Esophagus (tissue), 2 donors: Measurements from ENCODE around the gene DNAH6. TPM values are rescaled to one million over a fixed set of nuclear protein-coding genes. Genes with fewer than 3 reads are reported as not detected.

Experiments
- H3K27ac ChIP-seq, 2 donors: one replicate each; pipeline ENCODE4 v1.5.1; 2013; ENCODE audit warnings: low read depth in 2 of 2, mild to moderate bottlenecking in 2 of 2, inconsistent platforms in 1 of 2, low read length in 1 of 2, moderate library complexity in 1 of 2
- H3K27me3 ChIP-seq, 2 donors: one replicate each; pipeline ENCODE4 v1.6.1; 2013; ENCODE audit warnings: low read length in 2 of 2, control low read depth in 1 of 2, mild to moderate bottlenecking in 1 of 2; ENCODE audit not compliant: insufficient read depth in 2 of 2, control insufficient read depth in 1 of 2
- H3K36me3 ChIP-seq, 2 donors: one replicate each; pipeline ENCODE4 v1.6.1; 2013; ENCODE audit warnings: low read length in 1 of 2; ENCODE audit not compliant: control insufficient read depth in 2 of 2, insufficient read depth in 2 of 2
- H3K4me1 ChIP-seq, 2 donors: one replicate each; pipeline ENCODE4 v1.6.1; 2013; ENCODE audit warnings: low read length in 1 of 2; ENCODE audit not compliant: control insufficient read depth in 2 of 2, insufficient read depth in 2 of 2
- H3K4me3 ChIP-seq, 2 donors: one replicate each; pipeline ENCODE4 v1.5.1; 2013; ENCODE audit warnings: low read length in 2 of 2, mild to moderate bottlenecking in 2 of 2, low read depth in 1 of 2, moderate library complexity in 1 of 2
- H3K9me3 ChIP-seq, 2 donors: one replicate each; pipeline ENCODE4 v1.6.1; 2013; ENCODE audit warnings: mild to moderate bottlenecking in 2 of 2, low read depth in 1 of 2, low read length in 1 of 2, moderate library complexity in 1 of 2; ENCODE audit not compliant: control insufficient read depth in 2 of 2, insufficient read depth in 1 of 2
- WGBS, 2 donors: extraction: QIAGEN DNeasy Blood & Tissue Kit; methylation state at CpG; one replicate each; pipeline ENCODE4 v1.1.7; 2013; 5-methylcytosine and 5-hydroxymethylcytosine counted together
- polyA plus RNA-seq, 2 donors: library from polyadenylated mRNA; stranded (reverse); fragments of 200-250 nt; gene quantifications; one replicate each; pipeline ENCODE4 v1.2.3, GENCODE V29; 2013
- donor health status: healthy with polysubstance abuse.
- donor health status: Bipolar disorder and iron deficiency.

Gene DNAH6
- polyA plus RNA-seq, 2 donors: 0.06 to 0.10 TPM

DNA sequence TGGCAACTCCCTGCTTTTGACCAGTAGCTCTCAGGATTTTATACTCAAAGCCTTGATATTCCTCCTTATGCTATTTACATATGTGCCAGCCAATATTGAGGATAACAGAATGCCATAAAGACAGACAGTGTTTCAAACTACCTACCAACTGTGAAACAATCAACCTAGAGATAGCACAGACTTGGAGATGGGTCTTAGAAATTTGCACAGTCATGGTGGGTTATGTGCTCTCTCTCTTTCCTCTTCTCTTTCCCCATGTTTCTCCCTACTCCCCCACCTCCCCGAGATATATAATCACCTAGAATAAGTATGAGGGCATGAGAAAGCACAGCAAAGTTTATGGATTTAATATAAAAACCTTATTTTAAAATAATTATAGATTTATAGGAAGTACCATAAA is 33.0 kb upstream of the DNAH6 start:
- WGBS, 2 donors: 73 to 94% methylated on average over 1 of the region's 1 CpG
- Histone ChIP-seq H3K27me3 (no peaks in the 10 kb centered on the region), H3K27ac (no peak overlapping the region), H3K36me3 (no peaks in the 10 kb centered on the region), H3K4me1 (no peaks in the 10 kb centered on the region), H3K4me3 (no peak overlapping the region), H3K9me3 (no peaks in the 10 kb centered on the region)

GRCh38 chr2:84486441-84487115 is 29.7 kb upstream of the DNAH6 start:
- Histone ChIP-seq H3K4me1 (no peaks in the 10 kb centered on the region), H3K9me3 (no peaks in the 10 kb centered on the region), H3K4me3 (no peak overlapping the region), H3K36me3 (no peaks in the 10 kb centered on the region), H3K27ac (no peak overlapping the region), H3K27me3 (no peaks in the 10 kb centered on the region)
- WGBS, 2 donors: 64 to 83% methylated on average over 2 of the region's 2 CpGs

- WGBS, 2 donors: 48 to 51% methylated on average over 3 of the region's 3 CpGs
- Histone ChIP-seq H3K27ac (no peak overlapping the region), H3K4me3 (no peak overlapping the region), H3K27me3 (no peaks in the 10 kb centered on the region), H3K4me1 (no peaks in the 10 kb centered on the region), H3K9me3 (no peaks in the 10 kb centered on the region), H3K36me3 (no peaks in the 10 kb centered on the region)
Observed at GRCh38 chr2:84487298-84487996, 28.9 kb upstream of the DNAH6 start.

DNA sequence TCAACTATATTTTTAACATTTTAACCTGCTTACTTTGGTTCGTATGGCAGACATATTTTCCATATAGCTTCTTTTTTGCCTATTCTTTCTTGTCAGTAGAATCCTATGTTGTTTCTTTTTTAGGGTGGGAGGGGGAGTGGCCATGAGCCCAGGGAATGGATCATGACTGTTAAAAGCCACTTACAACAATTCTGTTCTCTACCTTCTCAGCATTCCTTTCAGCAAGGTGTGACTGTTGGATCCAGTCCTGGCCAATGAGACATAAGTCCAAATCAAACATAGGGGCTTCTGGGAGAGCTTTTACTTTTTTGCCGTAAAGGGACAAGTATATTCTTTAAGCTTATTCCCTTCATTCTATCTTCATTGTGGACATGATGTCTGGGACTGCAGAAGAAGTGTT is 25.0 kb upstream of the DNAH6 start:
- WGBS, 2 donors: 39 to 54% methylated on average over 2 of the region's 2 CpGs
- Histone ChIP-seq H3K27ac (no peak overlapping the region), H3K4me1 (peaks cover 0 to 2% of the 10 kb centered on the region in 2 donors), H3K9me3 (peaks cover 0 to 3% of the 10 kb centered on the region in 2 donors), H3K27me3 (no peaks in the 10 kb centered on the region), H3K4me3 (no peak overlapping the region), H3K36me3 (no peaks in the 10 kb centered on the region)

DNA sequence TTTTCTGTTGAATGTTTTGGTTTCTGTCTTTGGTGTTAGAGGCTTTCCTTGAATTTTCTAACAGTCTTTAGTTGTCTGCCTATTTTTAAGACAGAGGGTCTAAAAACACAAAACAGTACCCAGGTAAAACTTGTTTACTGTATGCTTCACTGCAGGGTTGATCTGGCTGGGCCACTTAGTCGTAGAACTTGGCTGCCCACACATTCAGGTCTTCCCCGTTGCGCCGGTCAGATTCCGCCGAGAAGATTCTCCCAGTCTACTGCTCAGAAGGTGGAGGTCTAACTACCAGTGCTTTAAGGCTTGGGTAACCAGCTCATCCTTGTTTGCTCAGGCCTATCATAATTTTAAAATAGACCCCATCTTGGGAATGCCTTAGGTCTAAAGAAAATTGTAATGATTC is 24.6 kb upstream of the DNAH6 start:
- Histone ChIP-seq H3K9me3 (peaks cover 0 to 3% of the 10 kb centered on the region in 2 donors), H3K27ac (no peak overlapping the region), H3K4me3 (no peak overlapping the region), H3K27me3 (no peaks in the 10 kb centered on the region), H3K36me3 (no peaks in the 10 kb centered on the region), H3K4me1 (peaks cover 0 to 2% of the 10 kb centered on the region in 2 donors)
- 79 to 84% methylated on average over 6 of the region's 6 CpGs for WGBS, 2 donors

GRCh38 chr2:84492571-84492970 is 23.7 kb upstream of the DNAH6 start:
- H3K27ac ChIP-seq: no peak overlapping the region
- no peaks in the 10 kb centered on the region for H3K27me3 ChIP-seq
- H3K4me1 ChIP-seq: peaks cover 0 to 2% of the 10 kb centered on the region in 2 donors
- 65 to 67% methylated on average over 1 of the region's 1 CpG for WGBS, 2 donors
- H3K9me3 ChIP-seq: peaks cover 0 to 3% of the 10 kb centered on the region in 2 donors
- H3K4me3 ChIP-seq: no peak overlapping the region
- H3K36me3 ChIP-seq: no peaks in the 10 kb centered on the region

- no peak overlapping the region for H3K27ac ChIP-seq
- 47 to 53% methylated on average over 5 of the region's 5 CpGs for WGBS, 2 donors
- peaks cover 0 to 2% of the 10 kb centered on the region in 2 donors for H3K4me1 ChIP-seq
- peaks cover 0 to 3% of the 10 kb centered on the region in 2 donors for H3K9me3 ChIP-seq
- no peak overlapping the region for H3K4me3 ChIP-seq
- H3K36me3 ChIP-seq: no peaks in the 10 kb centered on the region
- H3K27me3 ChIP-seq: no peaks in the 10 kb centered on the region
Observed at GRCh38 chr2:84493514-84493913, 22.8 kb upstream of the DNAH6 start.

DNA sequence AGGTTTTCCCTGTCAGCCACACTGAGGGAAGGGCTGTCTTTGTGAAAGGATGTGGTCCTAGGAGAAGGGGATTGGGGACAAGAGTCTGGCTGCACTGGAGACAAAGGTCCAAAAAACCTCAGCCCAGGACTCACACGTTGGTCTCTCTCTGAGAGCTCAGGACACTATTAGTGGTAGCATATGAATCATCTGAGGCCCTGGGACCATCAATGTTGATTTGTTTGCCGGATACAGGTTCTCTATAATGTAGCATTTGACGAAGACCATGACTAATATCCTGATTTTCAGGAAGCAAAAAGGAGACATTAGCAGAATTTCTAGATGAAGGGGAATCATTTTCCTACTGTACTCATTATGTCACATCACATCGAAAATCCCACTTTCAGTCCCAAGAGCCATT is 22.2 kb upstream of the DNAH6 start:
- H3K36me3 ChIP-seq: no peaks in the 10 kb centered on the region
- no peak overlapping the region for H3K4me3 ChIP-seq
- peaks cover 0 to 2% of the 10 kb centered on the region in 2 donors for H3K4me1 ChIP-seq
- H3K27ac ChIP-seq: no peak overlapping the region
- WGBS, 2 donors: 67 to 70% methylated on average over 4 of the region's 4 CpGs
- H3K27me3 ChIP-seq: no peaks in the 10 kb centered on the region
- peaks cover 0 to 3% of the 10 kb centered on the region in 2 donors for H3K9me3 ChIP-seq

GRCh38 chr2:84495539-84496146 is 20.7 kb upstream of the DNAH6 start:
- no peaks in the 10 kb centered on the region for H3K27me3 ChIP-seq
- H3K4me1 ChIP-seq: peaks cover 0 to 2% of the 10 kb centered on the region in 2 donors
- no peak overlapping the region for H3K4me3 ChIP-seq
- 23% methylated on average over 8 of the region's 8 CpGs for WGBS, 2 donors
- no peak overlapping the region for H3K27ac ChIP-seq
- H3K36me3 ChIP-seq: no peaks in the 10 kb centered on the region
- H3K9me3 ChIP-seq: peaks cover 0 to 3% of the 10 kb centered on the region in 2 donors
